WTC11 (cell line): ENCODE measurements around the gene CATSPERZ. TPM values are rescaled to one million over a fixed set of nuclear protein-coding genes. Genes with fewer than 3 reads are reported as not detected.

ENCODE experiments used
- ATAC-seq: fragments of 200-7000 bp; cut with Tn5 transposase; 2 replicates; pipeline ENCODE4 v1.10.0; 2021; ENCODE audit warnings: mild to moderate bottlenecking, moderate library complexity
- CTCF ChIA-PET: fragments of 300-600 bp; sonication (Branson Sonifier 250); formaldehyde crosslinking; loops from one replicate; lab custom pipeline; 2021; ENCODE audit warnings: antibody characterized with exemption; lab: Charles Lee
- POLR2A ChIA-PET: fragments of 350-600 bp; sonication (Branson Sonifier 250); formaldehyde crosslinking; loops from one replicate; lab custom pipeline; 2021; ENCODE audit warnings: antibody characterized with exemption; lab: Charles Lee
- DNase-seq: peaks from one replicate; pipeline ENCODE4 v3.0.0; 2021; ENCODE audit warnings: low spot score
- H3K27ac Mint-ChIP-seq: 2 replicates; pipeline ENCODE4 v1.8.0; 2021; ENCODE audit warnings: mixed read lengths
- H3K27me3 Mint-ChIP-seq: 2 replicates; pipeline ENCODE4 v1.8.0; 2021; ENCODE audit warnings: low read depth, mild to moderate bottlenecking, moderate library complexity, mixed read lengths
- H3K36me3 Mint-ChIP-seq: 2 replicates; pipeline ENCODE4 v1.8.0; 2021; ENCODE audit warnings: mixed read lengths
- H3K4me1 Mint-ChIP-seq: 2 replicates; pipeline ENCODE4 v1.8.0; 2022; ENCODE audit warnings: mixed read lengths
- H3K4me3 Mint-ChIP-seq: 2 replicates; pipeline ENCODE4 v1.8.0; 2021; ENCODE audit warnings: mild to moderate bottlenecking, moderate library complexity, mixed read lengths
- H3K9me3 Mint-ChIP-seq: 2 replicates; pipeline ENCODE4 v1.8.0; 2021; ENCODE audit warnings: mixed read lengths
- E2F5 ChIP-seq: sonication (generic); formaldehyde crosslinking; IDR thresholded peaks from 2 replicates; pipeline ENCODE4 v1.8.1; 2022; ENCODE audit warnings: mild to moderate bottlenecking, moderate library complexity, missing genetic modification reagents
- HMGA2 ChIP-seq: fragments of 250-450 bp; sonication (Bioruptor Pico); IDR thresholded peaks from 2 replicates; pipeline ENCODE4 v1.4.0; 2021; ENCODE audit warnings: mild to moderate bottlenecking, moderate library complexity
- JUN ChIP-seq: sonication (generic); formaldehyde crosslinking; IDR thresholded peaks from 2 replicates; pipeline ENCODE4 v1.8.0; 2023; ENCODE audit warnings: mild to moderate bottlenecking, missing genetic modification reagents
- MXD4 ChIP-seq: fragments of 250-450 bp; sonication (Bioruptor Pico); IDR thresholded peaks from 2 replicates; pipeline ENCODE4 v1.8.0; 2021; ENCODE audit warnings: mild to moderate bottlenecking, moderate library complexity, borderline replicate concordance
- NFATC4 ChIP-seq: fragments of 250-450 bp; sonication (Bioruptor Pico); IDR thresholded peaks from 2 replicates; pipeline ENCODE4 v1.9.0; 2021; ENCODE audit warnings: mild to moderate bottlenecking
- NR2C2 ChIP-seq: sonication (generic); formaldehyde crosslinking; IDR thresholded peaks from 2 replicates; pipeline ENCODE4 v1.8.0; 2022; ENCODE audit warnings: mild to moderate bottlenecking, missing genetic modification reagents
- PRDM15 ChIP-seq: sonication (generic); formaldehyde crosslinking; IDR thresholded peaks from 2 replicates; pipeline ENCODE4 v1.8.0; 2022; ENCODE audit warnings: missing genetic modification reagents
- TCF7 ChIP-seq: sonication (generic); formaldehyde crosslinking; IDR thresholded peaks from 2 replicates; pipeline ENCODE4 v1.8.0; 2022; ENCODE audit warnings: mild to moderate bottlenecking, low read depth, missing genetic modification reagents, moderate library complexity
- ZNF138 ChIP-seq: sonication (generic); formaldehyde crosslinking; conservative IDR thresholded peaks from 2 replicates; pipeline ENCODE4 v1.8.1; 2022; ENCODE audit warnings: mild to moderate bottlenecking, moderate library complexity, missing genetic modification reagents
- total RNA-seq: library from RNA; stranded (reverse); gene quantifications from 3 replicates; pipeline ENCODE4 v1.2.3, GENCODE V29; 2021
- TF ChIP-seq, protein P1 (sequence below): fragments of 200-600 bp; IDR thresholded peaks from 2 replicates; pipeline ENCODE4 v1.8.0; 2022; ENCODE audit warnings: antibody characterized with exemption
- TF ChIP-seq, protein P2 (sequence below): fragments of 250-450 bp; sonication (Bioruptor Pico); conservative IDR thresholded peaks from 2 replicates; pipeline ENCODE4 v1.9.0; 2021; ENCODE audit warnings: mild to moderate bottlenecking
- TF ChIP-seq, protein P3 (sequence below): sonication (generic); formaldehyde crosslinking; IDR thresholded peaks from 2 replicates; pipeline ENCODE4 v1.8.1; 2023; ENCODE audit warnings: mild to moderate bottlenecking, missing genetic modification reagents, borderline replicate concordance
- TF ChIP-seq, protein P4 (sequence below): sonication (generic); formaldehyde crosslinking; IDR thresholded peaks from 2 replicates; pipeline ENCODE4 v1.8.0; 2022; ENCODE audit warnings: mild to moderate bottlenecking, missing genetic modification reagents

The CATSPERZ gene
- total RNA-seq, 1 experiment from 2014 or later = 2.5 TPM

DNA sequence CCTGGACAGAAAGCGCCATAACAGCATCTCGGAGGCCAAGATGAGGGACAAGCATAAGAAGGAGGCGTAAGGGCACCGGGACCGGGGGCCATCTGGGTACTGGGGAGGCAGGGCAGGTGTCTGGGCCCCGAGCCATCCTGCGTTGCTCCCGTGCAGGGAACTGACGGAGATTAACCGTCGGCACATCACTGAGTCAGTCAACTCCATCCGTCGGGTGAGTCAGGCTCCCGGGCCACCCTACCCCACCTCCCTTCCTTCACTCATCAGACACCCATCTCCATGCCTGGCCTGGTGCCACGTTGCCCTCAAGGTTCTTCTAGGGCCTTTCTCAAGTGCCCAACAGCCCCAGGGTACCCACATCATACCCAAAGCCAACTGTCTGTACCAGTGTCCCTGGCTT, 33.8 kb upstream of the CATSPERZ start:
- TF ChIP-seq, protein P1, sequence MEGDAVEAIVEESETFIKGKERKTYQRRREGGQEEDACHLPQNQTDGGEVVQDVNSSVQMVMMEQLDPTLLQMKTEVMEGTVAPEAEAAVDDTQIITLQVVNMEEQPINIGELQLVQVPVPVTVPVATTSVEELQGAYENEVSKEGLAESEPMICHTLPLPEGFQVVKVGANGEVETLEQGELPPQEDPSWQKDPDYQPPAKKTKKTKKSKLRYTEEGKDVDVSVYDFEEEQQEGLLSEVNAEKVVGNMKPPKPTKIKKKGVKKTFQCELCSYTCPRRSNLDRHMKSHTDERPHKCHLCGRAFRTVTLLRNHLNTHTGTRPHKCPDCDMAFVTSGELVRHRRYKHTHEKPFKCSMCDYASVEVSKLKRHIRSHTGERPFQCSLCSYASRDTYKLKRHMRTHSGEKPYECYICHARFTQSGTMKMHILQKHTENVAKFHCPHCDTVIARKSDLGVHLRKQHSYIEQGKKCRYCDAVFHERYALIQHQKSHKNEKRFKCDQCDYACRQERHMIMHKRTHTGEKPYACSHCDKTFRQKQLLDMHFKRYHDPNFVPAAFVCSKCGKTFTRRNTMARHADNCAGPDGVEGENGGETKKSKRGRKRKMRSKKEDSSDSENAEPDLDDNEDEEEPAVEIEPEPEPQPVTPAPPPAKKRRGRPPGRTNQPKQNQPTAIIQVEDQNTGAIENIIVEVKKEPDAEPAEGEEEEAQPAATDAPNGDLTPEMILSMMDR = no peak
- no peak for TF ChIP-seq NR2C2 (CRISPR knock-in tag)
- TF ChIP-seq PRDM15 (CRISPR knock-in tag) = no peak
- TF ChIP-seq ZNF138 (CRISPR knock-in tag) = no peak
- TF ChIP-seq MXD4 (CRISPR knock-in tag) = no peak
- no peak for TF ChIP-seq JUN
- TF ChIP-seq, all 79 proteins: peak for 0
- H3K4me1 Mint-ChIP-seq = peaks cover 12% of the 10 kb centered on the region
- no peak overlapping the region for H3K27ac Mint-ChIP-seq
- ChIA-PET POLR2A (interaction anchor here (1.6 kb wide), 1 partner anchor 16 kb away, joined by 4 read pairs; no protein-coding TSS in a partner anchor), CTCF (interaction anchor here (4.5 kb wide), 1 partner anchor 16 kb away, joined by 65 read pairs; the partner anchor contains the start of gene PLCB3)
- DNase-seq (no peak), ATAC-seq (no peak)
- no peaks in the 10 kb centered on the region for H3K27me3 Mint-ChIP-seq
- no peak overlapping the region for H3K4me3 Mint-ChIP-seq
- H3K9me3 Mint-ChIP-seq = no peaks in the 10 kb centered on the region
- peaks cover 29% of the 10 kb centered on the region for H3K36me3 Mint-ChIP-seq

DNA sequence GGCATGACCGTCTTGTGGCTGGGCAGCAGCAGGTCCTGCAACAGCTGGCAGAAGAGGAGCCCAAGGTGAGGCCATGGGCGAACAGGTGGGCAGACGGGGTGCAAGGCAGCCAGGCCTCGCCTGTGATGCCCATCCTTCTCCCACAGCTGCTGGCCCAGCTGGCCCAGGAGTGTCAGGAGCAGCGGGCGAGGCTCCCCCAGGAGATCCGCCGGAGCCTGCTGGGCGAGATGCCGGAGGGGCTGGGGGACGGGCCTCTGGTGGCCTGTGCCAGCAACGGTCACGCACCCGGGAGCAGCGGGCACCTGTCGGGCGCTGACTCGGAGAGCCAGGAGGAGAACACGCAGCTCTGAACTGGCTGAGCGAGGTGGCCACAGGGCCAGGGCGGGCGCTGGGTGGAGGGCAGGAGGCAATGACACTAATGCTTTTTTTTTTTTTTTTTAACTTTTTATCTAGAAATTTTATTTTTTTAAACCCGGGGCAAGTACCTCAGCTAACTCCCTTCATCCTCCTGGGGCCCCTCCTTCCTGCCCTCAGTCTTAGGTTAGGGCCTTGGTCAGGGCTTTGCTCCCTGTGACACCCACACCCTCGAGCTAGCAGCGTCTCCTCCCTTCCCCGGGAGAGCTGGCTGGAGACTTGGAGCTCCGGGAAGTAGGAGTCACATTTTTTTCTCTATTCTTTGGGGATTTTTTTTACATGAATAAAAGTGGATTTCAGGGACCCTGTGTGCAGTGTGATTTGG, 32.8 kb upstream of the CATSPERZ start:
- ATAC-seq = no peak
- no peak for DNase-seq
- no peak overlapping the region for H3K4me3 Mint-ChIP-seq
- H3K27ac Mint-ChIP-seq = peak overlapping the region; percentile 84; the same call in 1 of the 2 replicates
- ChIA-PET POLR2A (interaction anchor here (1.3 to 1.6 kb wide), 2 partner anchors 17 to 19 kb away, joined by 4 to 6 read pairs; no protein-coding TSS in a partner anchor), CTCF (interaction anchor here (0.8 to 6.2 kb wide), 7 partner anchors 9 to 87 kb away, joined by 3 to 75 read pairs (median 13); partner anchors contain the start of genes CATSPERZ, ESRRA and PLCB3)
- no peaks in the 10 kb centered on the region for H3K9me3 Mint-ChIP-seq
- H3K36me3 Mint-ChIP-seq = peaks cover 23% of the 10 kb centered on the region
- H3K4me1 Mint-ChIP-seq = peaks cover 16% of the 10 kb centered on the region
- no peaks in the 10 kb centered on the region for H3K27me3 Mint-ChIP-seq
- TF ChIP-seq NFATC4 (CRISPR knock-in tag) = no peak
- TF ChIP-seq, protein P2, sequence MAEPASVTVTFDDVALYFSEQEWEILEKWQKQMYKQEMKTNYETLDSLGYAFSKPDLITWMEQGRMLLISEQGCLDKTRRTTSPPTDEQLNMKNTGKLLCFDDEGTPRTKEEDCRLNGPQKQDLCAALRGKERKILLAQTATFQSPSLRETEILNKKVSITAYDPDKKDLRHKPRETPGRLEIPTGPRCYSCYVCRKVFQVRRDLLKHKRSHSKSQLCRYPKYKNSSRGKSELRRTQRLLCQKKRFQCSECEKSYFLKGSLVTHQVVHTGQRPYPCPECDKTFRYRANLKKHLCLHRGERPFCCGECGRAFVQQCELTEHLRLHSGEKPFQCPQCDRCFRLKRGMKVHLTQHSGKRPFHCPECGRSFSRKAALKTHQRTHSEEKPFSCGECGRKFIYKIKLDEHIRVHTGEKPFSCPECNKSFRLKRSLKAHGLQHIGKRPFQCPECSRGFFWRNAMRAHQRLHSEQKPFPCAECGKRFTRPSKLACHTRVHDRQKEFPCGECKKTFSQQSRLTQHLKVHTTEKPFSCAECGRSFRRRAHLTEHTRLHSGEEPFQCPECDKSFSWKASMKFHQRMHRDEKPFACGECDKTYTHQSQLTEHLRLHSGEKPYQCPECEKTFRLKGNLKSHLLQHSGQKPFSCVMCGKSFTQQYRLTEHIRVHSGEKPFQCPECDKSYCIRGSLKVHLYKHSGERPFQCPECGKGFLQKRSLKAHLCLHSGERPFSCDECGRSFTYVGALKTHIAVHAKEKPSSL (CRISPR knock-in tag) = no peak
- no peak for TF ChIP-seq TCF7 (CRISPR knock-in tag)
- no peak for TF ChIP-seq E2F5 (CRISPR knock-in tag)
- TF ChIP-seq, protein P3, sequence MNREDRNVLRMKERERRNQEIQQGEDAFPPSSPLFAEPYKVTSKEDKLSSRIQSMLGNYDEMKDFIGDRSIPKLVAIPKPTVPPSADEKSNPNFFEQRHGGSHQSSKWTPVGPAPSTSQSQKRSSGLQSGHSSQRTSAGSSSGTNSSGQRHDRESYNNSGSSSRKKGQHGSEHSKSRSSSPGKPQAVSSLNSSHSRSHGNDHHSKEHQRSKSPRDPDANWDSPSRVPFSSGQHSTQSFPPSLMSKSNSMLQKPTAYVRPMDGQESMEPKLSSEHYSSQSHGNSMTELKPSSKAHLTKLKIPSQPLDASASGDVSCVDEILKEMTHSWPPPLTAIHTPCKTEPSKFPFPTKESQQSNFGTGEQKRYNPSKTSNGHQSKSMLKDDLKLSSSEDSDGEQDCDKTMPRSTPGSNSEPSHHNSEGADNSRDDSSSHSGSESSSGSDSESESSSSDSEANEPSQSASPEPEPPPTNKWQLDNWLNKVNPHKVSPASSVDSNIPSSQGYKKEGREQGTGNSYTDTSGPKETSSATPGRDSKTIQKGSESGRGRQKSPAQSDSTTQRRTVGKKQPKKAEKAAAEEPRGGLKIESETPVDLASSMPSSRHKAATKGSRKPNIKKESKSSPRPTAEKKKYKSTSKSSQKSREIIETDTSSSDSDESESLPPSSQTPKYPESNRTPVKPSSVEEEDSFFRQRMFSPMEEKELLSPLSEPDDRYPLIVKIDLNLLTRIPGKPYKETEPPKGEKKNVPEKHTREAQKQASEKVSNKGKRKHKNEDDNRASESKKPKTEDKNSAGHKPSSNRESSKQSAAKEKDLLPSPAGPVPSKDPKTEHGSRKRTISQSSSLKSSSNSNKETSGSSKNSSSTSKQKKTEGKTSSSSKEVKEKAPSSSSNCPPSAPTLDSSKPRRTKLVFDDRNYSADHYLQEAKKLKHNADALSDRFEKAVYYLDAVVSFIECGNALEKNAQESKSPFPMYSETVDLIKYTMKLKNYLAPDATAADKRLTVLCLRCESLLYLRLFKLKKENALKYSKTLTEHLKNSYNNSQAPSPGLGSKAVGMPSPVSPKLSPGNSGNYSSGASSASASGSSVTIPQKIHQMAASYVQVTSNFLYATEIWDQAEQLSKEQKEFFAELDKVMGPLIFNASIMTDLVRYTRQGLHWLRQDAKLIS (CRISPR knock-in tag) = no peak
- TF ChIP-seq, protein P4, sequence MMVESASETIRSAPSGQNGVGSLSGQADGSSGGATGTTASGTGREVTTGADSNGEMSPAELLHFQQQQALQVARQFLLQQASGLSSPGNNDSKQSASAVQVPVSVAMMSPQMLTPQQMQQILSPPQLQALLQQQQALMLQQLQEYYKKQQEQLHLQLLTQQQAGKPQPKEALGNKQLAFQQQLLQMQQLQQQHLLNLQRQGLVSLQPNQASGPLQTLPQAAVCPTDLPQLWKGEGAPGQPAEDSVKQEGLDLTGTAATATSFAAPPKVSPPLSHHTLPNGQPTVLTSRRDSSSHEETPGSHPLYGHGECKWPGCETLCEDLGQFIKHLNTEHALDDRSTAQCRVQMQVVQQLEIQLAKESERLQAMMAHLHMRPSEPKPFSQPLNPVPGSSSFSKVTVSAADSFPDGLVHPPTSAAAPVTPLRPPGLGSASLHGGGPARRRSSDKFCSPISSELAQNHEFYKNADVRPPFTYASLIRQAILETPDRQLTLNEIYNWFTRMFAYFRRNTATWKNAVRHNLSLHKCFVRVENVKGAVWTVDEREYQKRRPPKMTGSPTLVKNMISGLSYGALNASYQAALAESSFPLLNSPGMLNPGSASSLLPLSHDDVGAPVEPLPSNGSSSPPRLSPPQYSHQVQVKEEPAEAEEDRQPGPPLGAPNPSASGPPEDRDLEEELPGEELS (CRISPR knock-in tag) = no peak
- no peak for TF ChIP-seq HMGA2
